ENCODE results near the gene ERMAP.

- TF ChIP-seq POLR2A (IDR thresholded peaks at IDR 0.05; ENCODE audit: control extremely low read depth in 1 of 2, low read depth in 2 of 2, low read length in 2 of 2) = no peak
- TF ChIP-seq CTCF (IDR thresholded peaks at IDR 0.05; ENCODE audit: control extremely low read depth in 1 of 3, insufficient read depth in 1 of 3, low read depth in 1 of 3, low read length in 3 of 3) = no peak
These were observed 56.7 kb downstream of the ERMAP start for GRCh38 chr1:42873670-42874069.

All from H1 (cell line).